Raji (cell line): ENCODE results near the gene PILRB.

Experiments
- POLR2A ChIP-seq: IDR thresholded peaks from 2 replicates; pipeline ENCODE4 v1.6.1; 2011; ENCODE audit warnings: low read depth, low read length, control low read depth; ENCODE audit not compliant: insufficient read depth

The PILRB gene

GRCh38 chr7:100365998-100366367 lies 8.1 kb downstream of the PILRB start:
- 0 out of 2 replicates have a peak, but pooled peaks have one; percentile 3 for TF ChIP-seq POLR2A

DNA sequence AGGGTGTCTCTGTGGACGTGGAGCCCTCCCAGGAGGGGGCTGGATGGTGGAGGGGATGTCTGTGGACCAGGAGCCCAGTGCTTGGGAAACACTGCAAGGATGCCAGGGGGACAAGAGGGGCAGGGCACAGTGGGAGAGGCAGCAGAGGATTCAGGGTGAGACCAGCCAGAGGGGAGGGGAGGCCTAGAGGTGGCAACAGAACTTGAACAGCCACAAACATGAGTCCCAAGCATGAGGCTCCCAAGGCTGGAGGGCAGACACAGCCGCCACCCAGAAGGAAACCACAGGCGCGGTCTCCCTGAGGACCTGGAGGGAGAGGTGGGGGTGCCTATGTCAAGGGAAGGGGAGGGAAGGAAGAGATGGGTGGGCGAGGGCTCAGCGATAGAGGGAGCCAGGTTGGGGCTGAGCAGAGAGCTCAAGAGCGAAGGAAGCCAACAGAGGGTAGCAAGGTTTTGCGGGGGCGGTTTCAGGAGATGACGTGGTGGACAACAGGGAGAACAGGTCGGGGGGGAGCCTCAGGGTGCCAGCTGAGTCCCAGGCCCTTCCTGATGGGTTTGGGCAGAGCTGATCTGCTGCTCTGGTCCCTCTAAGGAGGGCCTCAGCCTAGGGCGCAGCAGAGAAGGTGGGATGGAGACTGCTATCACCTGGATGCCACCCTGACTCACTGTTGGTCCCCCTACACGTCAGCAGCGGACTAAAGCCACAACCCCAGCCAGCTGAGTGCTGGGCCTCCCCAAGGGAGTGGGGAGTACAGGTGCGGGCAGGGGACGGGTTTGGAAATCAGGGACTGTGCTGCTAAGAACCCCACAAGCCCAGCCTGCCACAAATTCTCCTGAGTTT lies 8.7 kb downstream of the PILRB start:
- no peak for TF ChIP-seq POLR2A

GRCh38 chr7:100367251-100367620 lies 9.3 kb downstream of the PILRB start:
- TF ChIP-seq POLR2A = no peak

- TF ChIP-seq POLR2A = peak; percentile 21; the same call in 1 of the 2 replicates
Observed at GRCh38 chr7:100367676-100368613, 10.0 kb downstream of the PILRB start.

DNA sequence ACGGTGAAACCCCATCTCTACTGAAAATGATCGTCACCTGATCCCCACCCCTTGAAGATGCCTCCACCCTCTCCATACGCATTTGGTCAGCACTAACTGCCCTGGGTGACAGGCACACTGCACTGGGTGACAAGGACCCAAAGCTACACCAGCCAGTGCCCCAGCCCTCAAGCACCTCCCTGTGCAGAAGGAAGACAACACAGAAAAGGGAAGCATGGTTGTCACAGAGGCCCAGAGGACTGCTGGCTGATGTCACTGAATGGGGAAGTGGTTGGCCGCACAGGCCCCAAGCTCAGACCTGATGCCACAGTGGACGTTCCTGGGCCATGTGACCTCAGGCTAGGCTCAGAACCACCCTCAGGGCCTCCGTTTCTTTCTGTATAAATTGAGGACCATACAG lies 11.2 kb downstream of the PILRB start:
- peak; percentile 40; the same call in 1 of the 2 replicates for TF ChIP-seq POLR2A

DNA sequence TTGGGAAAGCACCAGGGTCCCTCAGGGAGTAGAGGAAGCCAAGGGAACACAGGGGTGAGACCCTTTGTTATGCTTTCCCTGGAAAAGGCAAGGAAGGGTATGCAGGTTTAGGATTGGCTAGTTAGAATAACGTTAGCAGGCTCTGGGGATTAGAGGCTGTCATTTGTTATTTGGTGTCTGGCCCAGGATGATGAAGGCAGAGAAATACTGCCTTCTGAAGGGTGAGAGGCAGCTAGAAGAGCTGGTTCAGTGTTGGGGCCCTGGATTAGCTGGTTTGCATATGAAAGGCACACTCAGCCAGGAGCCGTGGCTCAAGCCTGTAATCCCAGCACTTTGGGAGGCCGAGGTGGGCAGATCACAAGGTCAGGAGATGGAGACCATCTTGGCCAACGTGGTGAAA lies 12.4 kb downstream of the PILRB start:
- TF ChIP-seq POLR2A = no peak

- TF ChIP-seq POLR2A = no peak
Observed at GRCh38 chr7:100370746-100371145, 12.8 kb downstream of the PILRB start.

- TF ChIP-seq POLR2A = 0 out of 2 replicates have a peak, but pooled peaks have one; percentile 12
Observed at GRCh38 chr7:100371561-100372171, 13.7 kb downstream of the PILRB start.

- no peak for TF ChIP-seq POLR2A
Observed at GRCh38 chr7:100372256-100372655, 14.3 kb downstream of the PILRB start.

DNA sequence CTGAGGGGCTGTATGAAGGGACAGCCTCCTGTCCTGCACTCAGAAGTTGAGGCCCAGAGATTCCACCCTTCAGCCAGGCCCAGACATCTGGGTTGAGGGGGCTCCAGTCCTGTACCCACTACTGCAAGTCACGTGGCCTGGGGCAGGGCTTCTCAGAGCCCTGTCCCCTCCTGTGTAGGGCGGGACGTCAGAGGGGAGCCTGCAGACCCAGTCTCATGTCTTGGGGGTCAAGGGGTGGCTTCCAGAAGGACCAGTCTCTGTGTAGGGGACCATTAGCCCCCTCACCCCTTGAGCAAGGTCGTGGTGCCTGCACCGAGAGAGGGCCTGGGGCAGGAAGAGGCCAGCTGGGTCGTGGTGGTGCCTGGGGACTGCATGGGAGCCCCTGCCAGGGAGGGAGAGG lies 14.8 kb downstream of the PILRB start:
- TF ChIP-seq POLR2A = no peak

DNA sequence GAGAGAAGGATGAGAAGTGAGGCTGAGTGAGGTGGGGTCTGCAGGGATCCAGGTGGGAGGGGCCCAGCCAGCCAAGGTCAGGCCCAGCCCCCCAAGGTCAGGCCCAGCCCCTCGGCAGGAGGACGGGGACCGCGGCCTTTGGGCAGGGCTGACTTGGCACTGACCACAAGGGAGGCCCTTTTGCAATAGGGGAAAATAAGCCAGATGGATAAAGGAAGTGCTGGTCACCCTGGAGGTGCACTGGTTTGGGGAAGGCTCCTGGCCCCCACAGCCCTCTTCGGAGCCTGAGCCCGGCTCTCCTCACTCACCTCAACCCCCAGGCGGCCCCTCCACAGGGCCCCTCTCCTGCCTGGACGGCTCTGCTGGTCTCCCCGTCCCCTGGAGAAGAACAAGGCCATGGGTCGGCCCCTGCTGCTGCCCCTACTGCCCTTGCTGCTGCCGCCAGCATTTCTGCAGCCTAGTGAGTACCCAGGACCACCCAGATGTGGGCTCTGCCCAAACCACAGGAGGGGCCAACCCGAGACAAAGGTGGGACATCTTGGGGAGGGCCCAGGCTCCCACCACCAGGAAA lies 15.4 kb downstream of the PILRB start, which contains the start of gene PILRA:
Gene PILRA, plus strand, starts transcription at position 227 of the 571 bp plus-strand sequence. Its CDS starts 170 bp downstream, at position 397.
- no peak for TF ChIP-seq POLR2A

DNA sequence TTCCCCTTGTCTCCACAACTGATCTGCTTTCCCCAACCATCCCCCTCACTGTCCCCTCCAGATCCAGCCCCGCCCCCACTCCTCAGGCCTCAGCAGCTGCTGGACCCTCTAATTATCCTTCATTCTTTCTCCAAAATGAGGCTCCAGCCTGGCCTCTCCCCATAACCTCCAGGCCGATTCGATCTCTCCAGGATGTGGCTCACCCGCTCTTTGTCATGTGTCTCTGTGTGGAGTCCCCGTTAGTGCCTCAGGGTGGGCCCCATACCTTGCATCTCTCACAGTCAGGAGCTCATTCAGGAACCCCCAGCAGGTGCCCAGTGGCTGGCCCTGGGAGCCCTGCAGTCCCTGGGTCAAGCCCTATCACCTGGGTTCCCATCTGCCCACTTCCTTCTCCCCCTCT lies 16.7 kb downstream of the PILRB start:
- no peak for TF ChIP-seq POLR2A

DNA sequence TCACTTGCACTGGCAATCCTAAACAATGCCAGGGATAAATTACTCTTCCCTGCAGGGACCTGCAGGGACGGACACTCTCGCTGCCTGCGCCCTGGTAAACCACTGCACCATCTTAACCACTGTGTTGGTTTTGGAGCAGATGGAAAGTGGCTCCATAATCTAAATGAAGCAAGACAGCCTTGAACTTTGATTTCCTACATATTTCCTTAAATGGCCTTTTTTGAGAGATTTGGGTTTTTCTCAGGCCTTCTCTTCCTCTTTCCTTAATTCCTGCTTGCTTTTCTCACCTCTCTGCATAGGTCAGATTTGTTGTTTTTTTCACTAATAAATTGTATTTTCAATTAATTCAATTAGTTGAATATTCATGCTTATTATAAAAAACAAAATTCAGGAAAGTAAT lies 18.1 kb downstream of the PILRB start:
- TF ChIP-seq POLR2A = no peak

DNA sequence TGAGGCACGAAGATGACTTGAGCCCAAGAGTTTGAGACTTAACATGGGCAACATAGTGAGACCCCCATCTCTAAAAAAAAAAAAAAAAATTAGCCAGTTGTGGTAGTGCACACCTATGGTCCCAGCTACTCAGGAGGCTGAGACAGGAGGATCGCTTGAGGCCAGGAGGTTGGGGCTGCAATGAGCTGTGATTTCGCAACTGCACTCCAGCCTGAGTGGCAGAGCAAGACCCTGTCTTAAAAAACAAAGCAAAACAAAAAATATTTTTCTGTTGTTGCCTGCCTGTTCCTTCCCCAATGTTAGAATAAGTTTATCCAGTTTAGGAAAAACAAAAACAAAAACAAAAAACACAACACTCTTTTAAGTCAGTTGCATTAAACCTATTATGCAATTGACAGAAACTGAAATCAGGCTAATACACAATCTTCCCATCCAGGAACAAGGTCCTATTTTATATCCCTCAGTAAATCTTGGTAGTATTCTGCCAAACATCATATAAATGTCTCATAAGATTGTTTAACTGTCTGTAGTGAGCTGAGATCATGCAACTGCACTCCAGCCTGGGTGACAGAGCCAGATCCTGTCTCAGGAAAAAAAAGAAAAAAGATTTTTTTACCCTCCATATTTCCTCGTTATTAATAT lies 20.3 kb downstream of the PILRB start:
- no peak for TF ChIP-seq POLR2A
